ENCODE data around the gene LY6G5C. TPM values are rescaled to one million over a fixed set of nuclear protein-coding genes. Genes with fewer than 3 reads are reported as not detected.

The LY6G5C gene
- total and polyA plus RNA-seq, 9 of the 15 experiments (the other 6 are each of a cell fraction or from before 2014, with no cell fraction given) = 0.10 to 0.67 (median 0.46) TPM; not detected in 4

GRCh38 chr6:31652925-31653724, 27.7 kb downstream of the LY6G5C start (continued):
- TF ChIP-seq ILF3 (IDR thresholded peaks at IDR 0.05; ENCODE audit: borderline replicate concordance) (no peak), MAZ (CRISPR knock-in tag; conservative IDR thresholded peaks at IDR 0.05 in 1 of 2, IDR thresholded peaks at IDR 0.05 in 1 of 2) (no peak; a peak in 1 of 4 replicates), FOXM1 (IDR thresholded peaks at IDR 0.05; ENCODE audit: low read depth) (peak; percentile 62), FOXM1 (CRISPR knock-in tag; IDR thresholded peaks at IDR 0.05; ENCODE audit: low read depth) (no peak), THRAP3 (IDR thresholded peaks at IDR 0.05; ENCODE audit: borderline replicate concordance) (no peak), RNF219 (CRISPR knock-in tag; IDR thresholded peaks at IDR 0.05) (peak; percentile 58; the same call in 1 of the 2 replicates), HMG20B (CRISPR knock-in tag; IDR thresholded peaks at IDR 0.05) (peak; percentile 28; the same call in 1 of the 2 replicates), GABPB1 (CRISPR knock-in tag; IDR thresholded peaks at IDR 0.05) (no peak), CCAR2 (IDR thresholded peaks at IDR 0.05; ENCODE audit: low read depth, low read length) (0 out of 2 replicates have a peak, but pooled peaks have one; percentile 64), ZNF586 (CRISPR knock-in tag; conservative IDR thresholded peaks at IDR 0.05) (0 out of 2 replicates have a peak, but pooled peaks have one; percentile 65), ZNF449 (CRISPR knock-in tag; IDR thresholded peaks at IDR 0.05) (no peak), POU5F1 (IDR thresholded peaks at IDR 0.05; ENCODE audit: borderline replicate concordance, low read depth, low read length, partially characterized antibody) (no peak), SMC3 (conservative IDR thresholded peaks at IDR 0.05; ENCODE audit: insufficient read depth, low read depth, low read length) (no peak; the same call in 1 of the 2 replicates), SAFB (IDR thresholded peaks at IDR 0.05; ENCODE audit: borderline replicate concordance, low read depth, low read length) (no peak), MITF (IDR thresholded peaks at IDR 0.05) (no peak), THAP12 (CRISPR knock-in tag; IDR thresholded peaks at IDR 0.05) (no peak), CHD1 (IDR thresholded peaks at IDR 0.05; ENCODE audit: low read length) (no peak), NR1H2 (CRISPR knock-in tag; IDR thresholded peaks at IDR 0.05) (peak; percentile 20; the same call in 1 of the 2 replicates)
